GM19463 (cell line): ENCODE data around the gene SLC25A21.

Experiments used
- ATAC-seq: cut with Tn5 transposase; IDR thresholded peaks from one replicate; pipeline ENCODE4 v1.9.1; 2021; ENCODE audit warnings: mild to moderate bottlenecking, moderate library complexity; ENCODE audit not compliant: unreplicated experiment

The SLC25A21 gene

DNA sequence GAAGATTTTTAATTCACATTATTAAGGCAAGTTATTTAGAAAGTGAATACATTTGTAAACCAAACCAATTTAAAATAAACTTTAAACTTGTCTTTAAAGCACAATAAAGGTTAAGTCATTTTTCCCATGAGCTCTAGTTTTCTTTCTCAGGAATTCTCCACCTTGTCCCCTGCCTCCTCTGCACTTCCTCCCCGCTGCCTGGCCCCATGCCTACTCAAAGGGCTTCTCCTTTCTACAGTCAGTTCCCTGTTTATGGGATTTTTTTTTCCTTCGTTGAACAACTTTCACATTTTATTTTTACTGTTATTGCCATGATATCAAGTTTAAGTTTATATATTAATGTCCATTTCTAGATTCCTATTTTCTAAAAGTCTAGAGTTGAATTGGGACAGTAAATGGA lies 223.0 kb downstream of the SLC25A21 start:
- no peak for ATAC-seq

- ATAC-seq = no peak
These were observed 224.1 kb downstream of the SLC25A21 start for GRCh38 chr14:36948157-36948859.

DNA sequence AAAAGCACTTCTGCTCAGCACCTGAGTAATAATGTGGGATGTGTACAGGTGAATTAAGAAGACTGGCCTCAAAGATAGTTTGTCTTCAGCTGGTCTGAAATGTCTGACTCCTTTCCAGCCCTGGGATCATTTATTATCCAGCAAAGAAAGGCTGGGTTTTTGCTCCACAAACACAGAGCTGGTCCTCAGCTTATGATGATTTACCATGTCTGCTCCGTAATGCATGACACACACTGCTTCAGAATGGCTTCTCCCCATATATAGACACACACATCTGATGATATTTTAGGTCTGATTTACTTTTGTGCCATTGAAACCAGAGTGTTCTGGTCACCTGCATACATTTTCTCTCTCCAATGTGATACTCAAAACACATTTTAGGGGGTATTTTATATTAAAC lies 225.0 kb downstream of the SLC25A21 start:
- no peak for ATAC-seq

DNA sequence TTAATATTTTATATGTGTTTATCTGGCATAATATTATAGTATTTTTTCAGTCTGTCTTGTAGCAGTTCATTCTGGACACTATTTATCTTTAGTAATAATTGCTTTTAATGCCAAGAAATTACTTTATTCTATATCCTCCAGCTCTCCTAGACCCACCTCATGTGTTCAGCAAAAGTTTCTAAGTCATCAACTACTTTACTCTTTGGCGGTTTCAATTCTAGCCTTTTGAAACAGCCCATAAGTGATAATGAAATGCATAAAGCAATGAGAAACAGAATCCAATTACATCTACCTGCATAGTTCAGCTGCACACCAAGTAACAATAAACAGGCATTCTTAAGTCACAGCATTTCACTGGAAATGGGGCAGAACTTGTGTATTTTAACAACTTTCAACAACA lies 225.5 kb downstream of the SLC25A21 start:
- ATAC-seq = no peak

DNA sequence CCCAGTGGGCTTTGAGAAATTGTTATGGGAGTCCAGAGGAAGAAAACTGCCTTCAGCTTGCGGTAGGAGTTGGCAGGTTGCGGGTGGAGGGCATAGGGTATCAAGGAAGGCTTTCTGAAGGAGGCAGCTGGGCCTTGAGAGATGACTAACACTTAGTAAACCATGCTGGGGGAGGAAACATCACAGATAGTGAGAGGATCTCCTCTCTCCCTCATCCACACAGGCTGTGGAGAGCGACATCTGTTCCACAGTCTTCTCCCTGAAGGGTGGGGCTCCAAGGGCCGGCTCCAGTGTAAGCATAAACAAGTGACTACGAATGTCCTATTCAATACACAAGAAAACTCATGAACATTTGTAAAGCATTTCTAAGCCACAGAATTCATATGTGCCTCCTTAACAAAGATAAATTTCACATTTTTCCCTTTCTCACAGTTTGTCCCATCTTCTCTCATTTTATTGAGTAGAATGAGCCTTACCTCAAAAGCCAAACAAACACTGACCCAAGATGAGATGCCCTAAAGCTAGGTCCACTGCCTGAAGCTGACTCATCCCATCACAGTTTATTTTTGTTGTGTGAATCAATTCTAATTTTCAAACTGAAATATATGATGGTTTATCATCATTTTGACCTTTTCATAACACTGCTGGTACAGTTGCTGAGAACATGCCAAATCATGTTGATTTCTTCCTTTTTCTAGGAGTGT lies 227.9 kb downstream of the SLC25A21 start:
- no peak for ATAC-seq

DNA sequence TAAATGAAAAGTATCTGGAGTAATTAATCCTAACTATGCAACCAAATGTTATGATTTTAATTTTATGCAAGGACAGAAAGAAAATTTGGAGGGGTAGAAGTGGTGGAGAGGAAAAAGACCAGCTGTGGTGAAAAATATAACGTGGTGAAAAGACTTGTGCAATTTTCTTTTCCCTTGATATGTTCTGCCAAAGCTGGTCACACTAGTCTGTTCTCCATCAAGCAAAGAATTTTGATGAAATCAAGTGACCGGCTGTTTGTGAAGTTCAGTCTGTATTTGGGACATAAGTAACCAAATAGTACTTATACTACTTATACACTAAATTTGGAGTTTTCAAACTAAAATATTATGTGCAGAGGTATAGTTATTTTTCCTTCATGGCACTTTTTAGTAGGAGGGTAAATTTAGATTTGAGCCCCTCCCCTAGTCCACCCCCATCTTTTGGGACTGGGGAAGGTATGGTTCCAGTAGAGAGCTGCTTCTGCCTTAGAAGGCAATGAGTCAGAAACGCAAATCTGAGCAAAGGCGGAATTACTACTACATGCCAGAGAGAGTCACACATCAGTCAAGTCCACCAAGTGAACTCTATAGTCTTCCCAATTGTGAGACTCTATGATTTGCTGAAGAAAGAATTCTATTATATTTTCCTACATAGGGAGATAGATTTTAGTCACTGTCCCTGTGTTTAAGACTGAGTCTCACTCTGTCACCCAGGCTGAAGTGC lies 229.7 kb downstream of the SLC25A21 start:
- ATAC-seq = no peak

- peak; percentile 95 for ATAC-seq
These were observed 230.5 kb downstream of the SLC25A21 start for GRCh38 chr14:36941783-36942521.

- ATAC-seq = no peak
These were observed 231.9 kb downstream of the SLC25A21 start for GRCh38 chr14:36940476-36940875.

GRCh38 chr14:36939265-36939664 lies 233.1 kb downstream of the SLC25A21 start:
- no peak for ATAC-seq

DNA sequence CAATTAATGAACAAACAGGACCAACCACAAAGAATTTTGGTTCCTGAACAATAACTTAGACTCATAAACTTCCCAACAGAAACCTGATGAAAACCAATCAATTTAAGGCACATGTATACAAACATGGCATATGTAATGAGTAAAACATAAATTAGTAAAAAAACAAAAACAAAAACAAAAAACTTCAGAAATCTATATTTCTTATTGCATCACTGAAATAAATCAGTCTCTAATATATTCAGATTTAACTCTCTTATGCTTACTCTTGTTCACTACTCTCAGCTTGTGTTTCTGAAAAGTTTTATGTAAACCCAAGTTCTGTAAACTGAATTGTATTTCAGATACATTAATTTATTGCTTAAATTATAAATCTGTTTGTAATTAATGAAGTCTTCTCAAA lies 233.7 kb downstream of the SLC25A21 start:
- ATAC-seq = no peak

- ATAC-seq = no peak
These were observed 236.3 kb downstream of the SLC25A21 start for GRCh38 chr14:36935976-36936678.

- ATAC-seq = no peak
These were observed 238.1 kb downstream of the SLC25A21 start for GRCh38 chr14:36934304-36934703.

- ATAC-seq = no peak
These were observed 240.6 kb downstream of the SLC25A21 start for GRCh38 chr14:36931791-36932190.

GRCh38 chr14:36928432-36928831 lies 244.0 kb downstream of the SLC25A21 start:
- no peak for ATAC-seq

GRCh38 chr14:36925094-36925493 lies 247.3 kb downstream of the SLC25A21 start:
- no peak for ATAC-seq

- ATAC-seq = no peak
These were observed 255.7 kb downstream of the SLC25A21 start for GRCh38 chr14:36916668-36917067.

GRCh38 chr14:36915081-36915480 lies 257.3 kb downstream of the SLC25A21 start:
- ATAC-seq = no peak

- ATAC-seq = no peak
These were observed 261.8 kb downstream of the SLC25A21 start for GRCh38 chr14:36910578-36910977.

- ATAC-seq = no peak
These were observed 267.0 kb downstream of the SLC25A21 start for GRCh38 chr14:36905272-36905888.

GRCh38 chr14:36901861-36902260 lies 270.5 kb downstream of the SLC25A21 start:
- no peak for ATAC-seq
